Posterior vena cava (tissue), 2 donors: ENCODE results near the gene ANKS3. TPM values are rescaled to one million over a fixed set of nuclear protein-coding genes. Genes with fewer than 3 reads are reported as not detected.

ENCODE experiments used
- microRNA-seq, 2 donors: library from miRNA; unstranded; fragments of <30 nt; microRNA quantifications; one replicate each; pipeline ENCODE4 v1.2.0, GENCODE V29; 2020 to 2021; ENCODE audit warnings: borderline microRNAs expressed in 2 of 2
- total RNA-seq, 2 donors: library from RNA; stranded (reverse); fragmentation: NEBNext Ultra II Directional; extraction: Animal tissue kit (Norgen Biotek cat#: 25700); gene quantifications; one replicate each; pipeline ENCODE4 v1.2.1, GENCODE V29; 2021
- donor health status: DM: yes; HTN: yes; CAD: no.
- donor health status: DM: yes; HTN: yes; CAD: no.

The ANKS3 gene
- total RNA-seq, 2 donors from 2014 or later = 17.0 to 17.8 TPM

Small RNA genes within 50 kb of the gene (microRNA-seq; reads per million reads assigned to microRNA genes)
- gene MIR6769A = 0 to 0.32 reads per million in 2 donors

Other genes with a start within 250 kb of the ANKS3 start
- 10 to 100 TPM; 19.4 to 21.1 TPM for gene CDIP1, start 195.5 kb downstream of the ANKS3 start, total RNA-seq
- under 1 TPM; 0.09 to 0.10 TPM for gene C16orf96, start 177.9 kb downstream of the ANKS3 start, total RNA-seq
- 10 to 100 TPM; 15.6 to 16.4 TPM for gene UBALD1, start 119.4 kb downstream of the ANKS3 start, total RNA-seq
- 10 to 100 TPM; 61.0 to 62.6 TPM for gene MGRN1, start 109.4 kb downstream of the ANKS3 start, total RNA-seq
- 10 to 100 TPM; 10.7 to 14.2 TPM for gene NUDT16L1, start 40.7 kb downstream of the ANKS3 start, total RNA-seq
- under 1 TPM; 0.32 to 0.43 TPM for gene DNAAF8, start 266 bp upstream of the ANKS3 start, total RNA-seq
- 1 to 10 TPM; 7.9 TPM for gene ZNF500, start 32.9 kb upstream of the ANKS3 start, total RNA-seq
- not detected for gene SEPTIN12, start 54.1 kb upstream of the ANKS3 start, total RNA-seq
- not detected for gene SMIM22, start 61.1 kb upstream of the ANKS3 start, total RNA-seq
- 10 to 100 TPM; 12.9 to 23.5 TPM for gene ROGDI, start 68.4 kb upstream of the ANKS3 start, total RNA-seq
- gene GLYR1, start 113.0 kb upstream of the ANKS3 start, total RNA-seq = 10 to 100 TPM; 72.2 to 72.3 TPM
- 10 to 100 TPM; 25.5 to 27.7 TPM for gene UBN1, start 113.2 kb upstream of the ANKS3 start, total RNA-seq
- gene PPL, start 202.9 kb upstream of the ANKS3 start, total RNA-seq = 10 to 100 TPM; 23.8 to 24.1 TPM
- 1 to 10 TPM in 1 of 2 donors, under 1 TPM in 1; 0.86 to 1.1 TPM for gene SEC14L5, start 224.1 kb upstream of the ANKS3 start, total RNA-seq